DMS53 (cell line): Measurements from ENCODE around the gene PREX1.
"Not testable (repeated sequence)": the region's sequence is repeated elsewhere in the genome, so short reads cannot be mapped to it uniquely, and the experiment has no call there.

Experiments used
- DNase-seq: peaks from one replicate; lab custom pipeline; 2025; lab: John Stamatoyannopoulos, UW

PREX1 gene

GRCh38 chr20:48603116-48603818, 224.5 kb downstream of the PREX1 start:
- DNase-seq, result no peak

DNA sequence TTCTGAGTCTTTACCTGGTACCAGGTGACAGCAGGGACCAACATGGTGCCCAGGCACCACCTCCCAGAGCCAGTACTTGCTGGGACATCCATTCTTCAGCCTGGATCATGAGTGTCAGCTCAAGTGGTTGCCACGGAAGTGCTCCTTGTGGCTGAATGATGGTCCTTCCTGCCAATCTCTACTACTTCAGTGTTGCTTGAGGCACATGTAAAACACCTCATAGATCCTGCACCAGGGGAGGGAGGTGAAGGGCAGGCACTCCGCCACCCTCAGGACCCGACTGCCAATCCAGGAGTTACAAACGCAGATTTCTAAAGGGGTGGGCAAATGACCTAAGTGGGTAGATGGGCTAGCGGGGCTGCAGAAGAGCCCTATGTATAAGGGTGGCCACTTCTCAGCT, 226.0 kb downstream of the PREX1 start:
- no peak for DNase-seq

GRCh38 chr20:48600470-48600945, 227.3 kb downstream of the PREX1 start:
- DNase-seq, result no peak

DNA sequence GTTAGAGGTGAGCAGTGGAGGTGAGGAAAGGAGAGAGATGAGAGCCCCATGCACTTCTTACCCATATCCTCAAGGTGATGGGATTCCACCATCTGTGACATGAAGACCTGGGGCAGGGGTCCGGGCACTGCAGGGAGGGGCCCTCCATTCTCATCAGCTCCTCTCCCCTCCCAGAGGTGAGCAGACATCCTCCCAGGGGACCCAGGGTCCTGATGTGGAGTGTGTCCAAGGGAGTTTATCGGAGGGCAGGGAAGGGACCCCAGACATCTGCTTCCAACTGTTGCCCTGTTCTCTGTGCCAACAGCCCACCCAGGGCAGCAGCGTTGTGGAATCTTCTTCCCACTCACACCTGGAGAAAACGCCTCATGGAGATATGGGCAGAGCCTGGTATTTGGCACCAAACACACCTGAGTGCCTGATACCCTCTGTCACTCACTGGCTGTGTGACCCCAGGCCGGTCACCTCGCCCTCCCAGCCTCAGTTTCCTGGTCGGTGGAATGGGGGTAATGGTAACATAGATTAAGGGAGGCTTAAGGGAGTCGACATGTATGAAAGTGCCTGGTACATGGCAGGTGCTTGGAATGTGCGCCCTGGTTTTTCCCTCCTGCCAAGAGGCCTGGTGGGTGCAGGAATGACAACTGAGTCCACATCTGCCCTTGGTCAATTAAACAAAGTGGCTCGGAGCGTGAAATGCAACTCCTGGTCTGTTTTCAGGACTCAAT, 227.9 kb downstream of the PREX1 start:
- no peak for DNase-seq

DNA sequence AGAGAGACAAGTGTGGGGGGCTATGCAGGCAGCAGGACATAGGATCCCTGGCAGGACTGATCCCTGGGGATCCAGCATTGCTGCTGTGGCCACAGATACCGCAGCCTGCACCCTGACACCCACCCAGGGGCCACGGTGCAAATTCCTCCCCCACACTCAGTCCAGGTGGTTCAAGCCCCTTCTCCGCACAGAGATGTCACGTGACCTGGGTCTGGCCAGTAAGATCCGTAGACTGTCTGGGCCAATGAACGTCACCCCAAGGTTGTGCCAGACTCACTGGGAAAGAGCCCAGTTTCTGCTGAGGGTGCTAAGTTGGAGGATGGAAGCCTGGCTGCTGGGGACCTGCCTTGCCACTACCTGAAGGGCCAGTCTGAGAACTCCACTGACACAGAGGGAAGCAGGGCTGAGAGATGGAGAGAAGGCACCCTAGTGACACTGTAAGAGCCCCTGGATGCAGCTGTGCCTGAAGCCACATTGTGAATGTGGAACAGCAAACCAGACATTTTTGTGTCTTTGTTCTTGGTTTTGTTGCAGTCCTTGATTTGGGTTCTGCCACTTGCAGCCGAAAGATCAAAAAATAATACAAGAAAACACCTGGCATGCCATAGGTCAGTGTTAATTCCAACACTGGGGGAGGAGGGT, 228.6 kb downstream of the PREX1 start:
- no peak for DNase-seq

GRCh38 chr20:48598303-48598941, 229.4 kb downstream of the PREX1 start:
- DNase-seq, result not testable (repeated sequence)

DNA sequence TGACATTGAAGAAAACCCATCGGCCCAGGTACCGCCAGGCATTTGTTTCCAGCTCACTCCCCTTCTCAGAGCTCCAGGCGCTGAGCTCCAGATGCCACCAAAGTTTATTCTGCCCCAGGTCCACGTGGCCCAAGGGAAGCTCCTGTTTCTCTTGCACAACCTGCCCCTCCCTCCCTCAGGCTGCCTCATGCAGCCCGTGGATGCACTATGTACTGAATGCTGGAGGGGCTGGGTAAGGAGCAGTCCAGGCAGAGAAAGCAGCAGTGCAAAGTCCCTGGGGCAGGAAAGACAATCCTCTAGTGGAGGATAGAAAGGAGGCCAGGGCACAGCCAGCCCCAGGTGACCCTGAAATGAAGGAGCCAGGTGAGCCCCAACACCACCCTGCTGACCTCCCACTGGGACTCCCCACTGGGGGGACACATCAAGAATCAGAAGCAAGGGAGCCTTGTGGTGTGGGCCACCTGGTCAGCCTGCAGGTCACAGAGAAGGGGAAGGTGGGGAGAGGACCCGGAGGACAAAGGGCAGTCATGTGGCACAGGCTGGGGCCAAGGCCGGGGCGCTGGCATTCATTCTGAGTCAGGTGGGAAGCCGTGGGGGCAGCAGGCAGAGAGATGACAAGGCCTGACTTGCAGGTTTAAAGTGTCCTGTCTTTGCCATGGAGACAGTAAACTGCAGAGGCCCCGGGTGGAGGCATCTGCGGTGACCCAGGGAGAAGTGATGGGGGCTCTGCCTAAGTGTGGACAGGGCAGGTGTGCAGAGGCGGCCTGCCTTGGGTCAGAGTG, 230.1 kb downstream of the PREX1 start:
- DNase-seq, result no peak

DNA sequence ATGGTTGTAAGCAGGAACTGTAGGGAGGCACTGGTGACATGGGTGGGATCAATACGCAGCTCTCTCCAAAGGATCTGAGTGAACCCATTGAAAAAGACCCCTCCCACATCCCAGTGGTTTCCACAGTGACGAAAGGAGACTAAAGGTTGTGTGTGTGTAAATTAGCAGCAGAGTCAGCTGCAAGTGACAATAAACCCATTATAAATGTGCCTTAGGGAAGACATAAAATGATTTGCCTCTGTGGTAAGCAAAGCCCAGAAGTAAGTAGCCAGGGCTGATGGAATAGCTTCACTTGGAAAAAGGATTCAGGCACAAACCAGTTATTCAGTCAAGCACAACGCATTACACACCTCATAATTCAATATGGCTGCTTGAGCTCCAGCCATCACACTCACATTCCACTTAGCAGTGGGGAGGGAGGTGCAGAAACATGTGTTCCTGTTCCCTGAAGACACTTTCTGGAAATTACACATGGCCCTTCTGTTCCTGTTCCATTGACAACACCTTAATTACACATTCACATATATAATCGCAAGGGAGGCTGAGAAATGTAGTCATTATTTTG, 231.4 kb downstream of the PREX1 start:
- no peak for DNase-seq

DNA sequence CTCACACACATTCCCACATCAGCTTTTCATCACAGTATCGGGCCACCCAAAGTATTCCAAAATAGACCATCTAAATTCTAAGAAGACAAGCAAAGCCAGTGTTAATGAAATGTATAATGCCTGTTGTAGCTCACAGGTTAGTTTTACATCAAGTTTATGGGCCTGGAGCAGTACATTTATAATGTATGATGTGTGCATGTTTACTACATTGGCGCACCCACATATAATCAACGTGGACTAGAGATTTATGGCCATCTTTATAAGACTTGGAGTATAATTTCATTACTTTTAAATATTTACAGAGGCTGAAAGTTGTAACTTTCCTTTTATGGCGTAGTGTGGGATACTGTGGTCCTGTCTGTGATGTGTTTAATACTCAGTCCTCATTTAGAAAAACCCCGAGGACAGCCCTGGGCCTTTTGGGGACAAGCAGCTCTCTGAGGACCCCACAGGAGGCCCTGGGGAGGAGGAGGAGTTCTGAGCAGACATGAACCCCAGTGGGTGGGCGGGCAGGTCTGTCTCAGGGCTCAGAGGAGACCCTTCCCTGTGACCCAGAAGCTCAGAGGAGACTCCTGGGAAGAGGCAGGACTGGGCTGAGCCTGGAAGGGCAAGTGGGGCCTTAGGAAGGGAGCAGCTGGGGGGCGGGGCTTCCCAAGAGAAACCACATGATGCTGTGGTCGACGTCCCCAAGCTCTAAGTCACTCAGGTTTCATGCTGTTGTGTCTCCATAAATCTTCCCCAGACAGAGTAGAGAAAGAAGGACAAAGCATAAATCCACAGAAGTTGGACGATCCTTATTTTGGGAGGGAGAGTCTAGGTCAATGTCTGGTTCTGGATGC, 232.1 kb downstream of the PREX1 start:
- no peak for DNase-seq

DNA sequence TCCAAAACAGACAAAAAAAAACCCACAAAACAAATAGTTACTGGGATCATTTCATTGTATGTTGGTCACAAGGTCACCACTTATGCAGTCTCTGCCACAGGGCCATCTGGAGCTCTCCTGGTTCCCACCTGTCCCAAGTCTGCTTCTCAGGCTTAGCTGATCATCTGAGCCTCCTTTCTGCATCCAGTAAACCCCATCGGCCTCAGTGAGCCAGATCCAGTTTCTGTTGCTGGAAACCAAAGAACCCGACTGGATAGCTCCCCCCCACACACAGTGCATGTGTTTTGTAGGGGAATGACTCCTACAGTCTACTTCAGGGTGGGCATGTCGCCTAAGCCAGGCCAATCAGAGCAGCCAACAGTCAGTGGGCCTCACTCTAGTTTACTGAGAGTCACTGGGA, 233.3 kb downstream of the PREX1 start:
- no peak for DNase-seq

DNA sequence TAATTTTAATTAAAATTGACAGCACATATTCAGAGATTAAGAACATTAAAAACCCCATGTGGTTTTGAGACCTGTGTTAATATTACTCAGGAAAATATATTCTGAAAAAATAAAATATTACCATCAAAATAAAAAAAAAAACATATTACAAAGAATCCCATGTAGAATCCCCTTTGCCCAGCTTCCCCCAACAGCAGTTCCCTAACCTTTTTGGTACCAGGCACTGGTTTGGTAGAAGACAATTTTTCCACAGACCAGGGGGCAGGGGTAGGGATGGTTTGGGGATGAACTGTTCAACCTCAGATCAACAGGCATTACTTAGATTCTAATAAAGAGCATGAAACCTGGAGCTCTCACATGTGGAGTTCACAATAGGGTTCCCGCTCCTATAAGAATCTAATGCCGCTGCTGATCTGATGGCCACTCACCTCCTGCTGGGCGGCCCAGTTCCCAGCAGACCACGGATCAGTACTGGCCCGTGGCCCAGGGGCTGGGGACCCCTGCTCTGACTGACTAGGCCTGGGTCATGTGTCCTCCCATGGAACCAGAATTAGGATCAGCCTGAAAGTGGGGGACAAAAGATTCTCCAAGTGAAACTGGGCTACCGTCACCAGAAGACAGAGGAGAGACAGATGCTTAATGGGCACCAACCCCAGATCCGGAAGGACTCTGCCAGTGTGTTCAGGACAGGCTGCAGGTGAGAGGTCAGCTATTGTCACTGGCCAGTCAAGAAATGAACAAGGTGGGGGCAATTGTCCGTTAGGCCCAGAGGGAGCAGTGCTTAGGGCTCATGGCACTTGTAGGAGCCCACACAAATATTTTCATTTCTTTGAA, 235.5 kb downstream of the PREX1 start:
- no peak for DNase-seq

GRCh38 chr20:48586730-48587129, 241.1 kb downstream of the PREX1 start:
- DNase-seq, result no peak

GRCh38 chr20:48585061-48585870, 242.5 kb downstream of the PREX1 start:
- no peak for DNase-seq

DNA sequence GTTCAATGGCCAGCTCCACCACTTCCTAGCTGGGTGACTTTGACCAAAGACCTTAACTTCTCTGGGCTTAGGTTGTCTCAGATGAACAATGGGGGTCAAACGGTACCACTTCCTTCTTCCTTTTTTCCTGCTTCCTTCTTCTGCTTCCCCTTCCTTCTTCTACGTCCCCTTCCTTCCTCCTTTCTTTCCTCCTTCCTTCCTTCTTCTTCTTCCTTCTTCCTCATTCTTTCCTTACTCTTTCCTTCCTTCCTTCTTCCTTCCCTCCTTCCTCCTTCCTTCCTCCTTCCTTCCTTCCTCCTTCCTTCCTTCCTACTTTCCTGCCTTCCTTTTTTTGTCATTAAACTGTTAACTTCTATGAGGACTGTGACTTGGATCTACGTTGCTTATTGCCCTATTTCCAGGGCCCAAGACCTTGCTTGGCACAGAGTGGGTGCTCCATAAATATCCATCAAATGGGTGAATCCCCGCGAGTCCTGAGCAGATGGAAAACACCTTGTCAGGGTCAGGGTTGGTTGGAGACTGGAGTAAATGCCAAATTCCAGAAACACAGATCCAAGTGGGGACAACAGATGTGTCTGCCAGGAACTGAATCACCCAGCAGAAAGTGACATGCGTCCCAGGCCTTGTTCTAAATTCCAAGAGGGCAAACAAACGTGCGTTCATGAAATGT, 243.3 kb downstream of the PREX1 start:
- DNase-seq, result no peak

GRCh38 chr20:48583801-48584200, 244.0 kb downstream of the PREX1 start:
- no peak for DNase-seq

GRCh38 chr20:48583171-48583570, 244.6 kb downstream of the PREX1 start:
- no peak for DNase-seq

DNA sequence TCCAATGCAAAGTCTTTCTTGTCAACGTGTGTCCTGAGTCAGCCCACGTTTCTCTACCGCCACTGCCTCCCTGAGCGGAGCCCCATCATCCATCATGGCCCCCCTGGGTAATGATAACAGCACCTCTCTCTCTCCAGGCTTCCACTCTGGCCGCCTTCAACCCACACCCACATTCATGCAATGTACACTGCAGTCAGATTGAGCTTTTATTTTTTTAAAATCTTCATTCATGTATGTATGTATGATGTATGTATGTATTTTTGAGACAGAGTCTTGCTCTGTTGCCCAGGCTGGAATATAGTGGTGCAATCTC, 245.2 kb downstream of the PREX1 start:
- DNase-seq, result no peak

- no peak for DNase-seq
Observed at GRCh38 chr20:48581167-48581566, 246.6 kb downstream of the PREX1 start.
